Peyer's patch (tissue), 4 donors: ENCODE data around the gene HRH3.

ENCODE experiments used
- CTCF ChIP-seq, 6 experiments: fragments of 450-650 bp in 4 of 6; fragments of 200-600 bp in 2 of 6; sonication (generic) in 1 of 6; IDR thresholded peaks; one replicate each; pipeline ENCODE4 v1.5.1; 2017 to 2019; ENCODE audit warnings: antibody characterized with exemption in 6 of 6, mild to moderate bottlenecking in 3 of 6, moderate library complexity in 1 of 6
- POLR2A ChIP-seq, 2 donors: fragments of 450-650 bp; IDR thresholded peaks; one replicate each; pipeline ENCODE4 v1.5.1; 2017; ENCODE audit warnings: antibody characterized with exemption in 2 of 2, mild to moderate bottlenecking in 2 of 2, moderate library complexity in 2 of 2

- TF ChIP-seq CTCF (IDR thresholded peaks at IDR 0.05) (no peak), POLR2A (IDR thresholded peaks at IDR 0.05) (no peak)
These were observed 45.9 kb downstream of the HRH3 start for GRCh38 chr20:62174021-62174804.
